Limb (tissue), 2 donors: ENCODE data around the gene OGDH.
"Not testable (repeated sequence)": the region's sequence is repeated elsewhere in the genome, so short reads cannot be mapped to it uniquely, and the experiment has no call there.

Source experiments
- DNase-seq, 2 donors: peaks; one replicate each; pipeline ENCODE4 v3.0.0-alpha.2; 2016; ENCODE audit errors: extremely low spot score in 2 of 2

The OGDH gene

DNA sequence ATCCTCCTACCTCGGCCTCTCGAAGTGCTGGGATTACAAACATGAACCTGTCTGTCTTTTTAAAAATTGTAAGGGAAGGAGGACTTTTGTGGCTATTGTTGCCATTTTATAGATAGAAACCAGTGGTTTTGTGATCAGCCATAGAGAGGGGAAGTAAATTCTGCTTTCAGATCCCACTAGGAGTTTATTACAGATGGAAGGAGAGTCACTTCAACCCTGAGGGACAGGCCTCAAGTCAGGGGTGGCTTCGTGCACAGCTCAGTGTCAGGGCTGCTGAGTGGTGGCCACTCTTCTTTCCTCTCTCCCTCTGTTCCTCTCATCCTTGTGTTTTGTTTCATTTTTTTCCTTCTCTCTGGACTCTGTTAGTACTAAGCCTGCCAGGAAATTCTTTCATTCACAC is 60.8 kb downstream of the OGDH start:
- no peak for DNase-seq

- no peak for DNase-seq
Measured at GRCh38 chr7:44671069-44671468, 64.6 kb downstream of the OGDH start.

DNA sequence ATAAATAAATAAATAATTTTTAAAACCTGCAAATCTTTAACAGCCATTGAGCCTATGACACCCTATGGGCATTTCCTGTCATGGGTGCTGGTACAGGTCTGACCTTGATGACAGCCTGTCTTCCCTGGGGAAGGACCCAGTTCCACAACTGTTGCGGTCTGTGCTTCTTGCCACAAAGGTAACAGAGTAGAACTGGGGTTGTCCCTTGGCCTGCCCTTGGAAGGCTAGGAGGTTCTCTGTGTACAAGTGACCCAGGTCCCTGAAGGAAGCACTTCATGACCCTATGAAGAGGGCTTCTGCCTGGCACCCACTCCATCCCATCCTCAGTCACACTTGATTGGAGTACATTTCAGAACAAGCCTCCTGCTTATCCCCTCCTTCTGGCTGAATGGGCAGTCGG is 66.9 kb downstream of the OGDH start:
- DNase-seq: no peak

- DNase-seq: no peak
Measured at GRCh38 chr7:44673771-44674170, 67.3 kb downstream of the OGDH start.

- DNase-seq: no peak
Measured at GRCh38 chr7:44674381-44674780, 68.0 kb downstream of the OGDH start.

DNA sequence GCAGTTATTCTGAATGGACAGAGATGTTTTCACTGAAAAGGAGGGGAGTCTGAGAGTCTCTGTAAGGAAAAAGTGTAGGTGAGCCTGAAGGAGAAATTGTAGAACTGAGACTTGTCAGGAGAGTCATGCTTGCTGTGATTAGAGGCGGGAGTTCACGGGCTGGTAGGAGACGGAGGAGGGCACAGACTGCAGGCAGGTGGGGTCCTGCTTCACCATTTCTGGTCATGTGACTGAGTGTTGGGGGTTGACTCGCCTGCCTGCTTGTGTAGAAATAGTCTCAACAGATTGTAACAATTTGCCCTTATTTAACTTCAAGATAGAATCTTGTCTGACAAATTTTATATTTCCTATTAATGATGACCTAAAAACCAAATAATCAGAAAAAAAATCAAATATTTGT is 70.3 kb downstream of the OGDH start:
- DNase-seq: no peak

GRCh38 chr7:44678101-44678470 is 71.7 kb downstream of the OGDH start:
- DNase-seq: no peak

DNA sequence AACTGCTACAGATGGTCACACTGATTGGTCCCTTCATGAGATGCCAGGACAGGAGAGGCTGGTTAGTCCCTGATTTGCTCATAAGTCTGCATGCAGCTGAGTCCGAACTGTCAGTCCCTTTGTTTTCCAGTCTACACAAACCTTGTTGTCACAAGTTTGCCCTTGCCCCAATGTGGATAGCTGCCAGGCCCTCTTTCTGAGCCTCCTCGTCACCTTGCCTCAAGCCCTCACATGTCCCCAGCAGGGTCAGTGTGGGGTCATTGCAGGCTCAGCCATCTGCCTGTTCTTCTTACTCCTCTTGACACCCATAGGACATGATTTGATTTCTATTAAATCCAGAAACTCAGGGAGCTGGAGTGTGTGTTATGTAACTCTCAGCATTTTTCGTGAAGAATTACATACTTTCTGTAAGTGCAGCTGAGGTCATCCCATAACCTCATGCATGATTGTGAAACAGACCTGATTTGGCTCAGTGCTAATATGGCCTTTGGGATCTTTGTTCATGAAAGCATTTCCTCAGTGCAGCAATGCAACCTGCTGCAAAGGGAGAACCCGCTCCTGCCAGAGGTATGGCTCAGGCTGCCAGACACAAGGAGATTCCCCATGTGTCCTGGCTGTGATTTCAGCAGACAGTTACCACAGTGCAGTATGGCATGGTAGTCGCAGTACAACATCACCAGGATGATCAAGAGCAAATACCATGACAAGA is 72.2 kb downstream of the OGDH start:
- no peak for DNase-seq

DNA sequence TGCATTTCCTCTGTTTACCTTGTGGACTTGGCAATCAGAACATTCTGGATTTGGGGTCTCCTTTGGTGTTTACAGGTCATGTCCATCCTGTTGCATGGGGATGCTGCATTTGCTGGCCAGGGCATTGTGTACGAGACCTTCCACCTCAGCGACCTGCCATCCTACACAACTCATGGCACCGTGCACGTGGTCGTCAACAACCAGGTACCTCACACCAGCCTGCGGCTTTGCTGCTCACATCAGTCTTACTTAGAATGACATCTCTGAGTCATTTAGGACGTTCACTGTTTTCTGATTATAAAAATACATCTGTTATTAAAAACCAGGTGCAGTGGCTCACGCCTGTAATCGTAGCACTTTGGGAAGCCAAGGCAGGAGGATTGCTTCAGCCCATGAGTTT is 75.2 kb downstream of the OGDH start:
- no peak for DNase-seq

DNA sequence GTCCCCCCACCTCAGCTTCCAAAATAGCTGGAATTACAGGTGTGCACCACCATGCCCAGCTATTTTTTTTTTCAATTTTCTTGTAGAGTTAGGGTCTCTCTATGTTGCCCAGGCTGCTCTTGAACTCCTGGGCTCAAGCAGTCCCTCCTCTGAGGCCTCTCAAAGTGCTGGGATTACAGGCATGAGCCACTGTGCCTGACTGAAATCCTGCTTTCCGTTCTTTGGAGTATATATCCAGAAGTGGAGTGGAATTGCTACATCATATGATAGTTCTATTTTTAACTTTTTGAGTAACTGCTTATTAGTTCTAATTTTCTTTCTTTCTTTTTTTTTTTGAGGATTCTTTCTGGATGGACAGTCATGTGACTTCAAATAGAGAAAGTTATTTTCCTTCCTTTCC is 79.3 kb downstream of the OGDH start:
- no peak for DNase-seq

- DNase-seq: no peak
Measured at GRCh38 chr7:44689427-44689826, 83.0 kb downstream of the OGDH start.

GRCh38 chr7:44693641-44694313 is 87.3 kb downstream of the OGDH start:
- DNase-seq: no peak

DNA sequence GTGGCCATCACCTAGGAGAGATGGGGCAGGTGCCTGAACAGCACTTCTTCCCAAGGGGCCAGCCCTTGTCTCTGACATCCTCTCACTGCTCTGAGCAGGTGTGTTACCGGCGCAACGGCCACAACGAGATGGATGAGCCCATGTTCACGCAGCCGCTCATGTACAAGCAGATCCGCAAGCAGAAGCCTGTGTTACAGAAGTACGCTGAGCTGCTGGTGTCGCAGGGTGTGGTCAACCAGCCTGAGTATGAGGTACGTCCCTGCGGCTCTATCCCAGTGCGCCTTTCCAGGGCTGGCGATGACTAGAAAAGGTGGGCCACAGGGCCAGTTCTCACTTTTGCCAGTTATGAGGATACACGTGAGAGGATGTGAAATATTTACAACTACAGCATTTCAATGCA is 87.9 kb downstream of the OGDH start:
- DNase-seq: no peak

- DNase-seq: no peak
Measured at GRCh38 chr7:44694766-44695165, 88.3 kb downstream of the OGDH start.

- DNase-seq: no peak
Measured at GRCh38 chr7:44695756-44696155, 89.3 kb downstream of the OGDH start.

GRCh38 chr7:44696728-44697127 is 90.3 kb downstream of the OGDH start:
- DNase-seq: no peak

DNA sequence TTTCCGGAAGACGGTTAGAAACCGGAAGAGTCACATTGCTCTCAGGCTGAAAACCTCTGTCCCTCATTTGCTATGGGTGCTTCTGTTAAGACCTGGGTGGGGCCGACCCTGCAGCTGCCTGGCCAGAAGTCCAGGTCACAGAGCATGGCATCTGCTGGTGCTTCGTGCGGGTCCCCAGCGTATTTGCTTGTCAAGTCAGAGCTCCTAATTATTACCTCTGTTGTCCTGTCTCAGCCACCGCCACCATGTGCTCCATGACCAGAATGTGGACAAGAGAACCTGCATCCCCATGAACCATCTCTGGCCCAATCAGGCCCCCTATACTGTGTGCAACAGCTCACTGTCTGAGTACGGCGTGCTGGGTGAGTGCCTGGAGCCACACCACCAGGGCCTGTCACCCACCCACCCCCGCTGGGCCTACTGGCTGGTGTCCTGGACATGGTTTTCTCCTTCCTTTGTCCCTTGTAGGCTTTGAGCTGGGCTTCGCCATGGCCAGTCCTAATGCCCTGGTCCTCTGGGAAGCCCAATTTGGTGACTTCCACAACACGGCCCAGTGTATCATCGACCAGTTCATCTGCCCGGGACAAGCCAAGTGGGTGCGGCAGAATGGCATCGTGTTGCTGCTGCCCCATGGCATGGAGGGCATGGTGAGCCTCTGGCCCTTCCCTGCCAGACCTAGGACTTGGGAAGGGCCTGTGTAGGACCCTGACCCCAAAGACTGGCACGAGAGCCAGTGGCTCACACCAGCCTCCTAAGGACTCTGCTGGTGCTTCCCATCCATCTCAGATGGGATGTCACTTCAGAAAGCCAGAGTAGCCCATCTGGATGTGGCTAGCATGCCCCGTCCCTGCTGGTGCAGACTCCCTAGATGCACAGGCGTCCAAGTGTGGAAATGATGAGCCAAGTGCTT is 91.0 kb downstream of the OGDH start:
- no peak for DNase-seq

DNA sequence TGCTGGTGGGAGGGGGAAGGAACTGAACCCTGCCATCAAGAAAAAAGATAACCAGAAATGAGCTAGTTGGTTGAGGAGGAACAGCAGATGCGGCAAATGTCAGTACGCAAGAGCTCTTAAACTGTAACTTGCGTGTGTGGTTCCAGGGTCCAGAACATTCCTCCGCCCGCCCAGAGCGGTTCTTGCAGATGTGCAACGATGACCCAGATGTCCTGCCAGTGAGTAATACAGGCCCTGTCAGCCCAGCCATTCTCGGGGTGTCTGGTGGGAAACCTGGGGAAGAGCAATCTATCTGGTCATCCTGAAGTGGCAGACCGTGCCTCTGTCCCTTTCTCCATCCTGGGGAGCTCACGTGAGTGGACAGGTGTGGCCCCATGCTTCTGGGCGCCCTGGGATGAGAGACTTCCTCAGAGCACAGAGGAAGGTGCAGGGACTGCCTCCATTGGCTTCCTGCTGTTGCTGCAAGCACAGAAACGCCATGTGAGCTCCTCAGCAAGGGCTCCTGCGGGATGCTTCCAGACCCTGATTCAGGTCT is 91.7 kb downstream of the OGDH start:
- no peak for DNase-seq

DNA sequence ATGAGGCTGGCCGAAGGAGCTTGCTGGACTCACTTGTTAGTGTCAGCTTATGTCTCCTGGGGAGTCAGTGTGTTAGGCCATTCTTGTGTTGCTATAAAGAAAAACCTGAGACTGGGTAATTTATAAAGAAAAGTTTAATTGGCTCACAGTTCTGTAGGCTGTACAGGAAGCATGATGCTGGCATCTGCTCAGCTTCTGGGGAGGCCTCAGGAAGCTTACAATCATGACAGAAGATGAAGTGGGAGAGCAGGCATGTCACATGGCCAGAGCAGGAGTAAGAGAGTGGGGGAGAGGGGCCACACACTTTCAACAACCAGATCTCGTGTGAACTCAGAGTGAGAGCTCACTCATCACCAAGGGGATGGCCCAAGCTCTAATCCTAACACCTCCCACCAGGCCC is 93.2 kb downstream of the OGDH start:
- DNase-seq: not testable (repeated sequence)

DNA sequence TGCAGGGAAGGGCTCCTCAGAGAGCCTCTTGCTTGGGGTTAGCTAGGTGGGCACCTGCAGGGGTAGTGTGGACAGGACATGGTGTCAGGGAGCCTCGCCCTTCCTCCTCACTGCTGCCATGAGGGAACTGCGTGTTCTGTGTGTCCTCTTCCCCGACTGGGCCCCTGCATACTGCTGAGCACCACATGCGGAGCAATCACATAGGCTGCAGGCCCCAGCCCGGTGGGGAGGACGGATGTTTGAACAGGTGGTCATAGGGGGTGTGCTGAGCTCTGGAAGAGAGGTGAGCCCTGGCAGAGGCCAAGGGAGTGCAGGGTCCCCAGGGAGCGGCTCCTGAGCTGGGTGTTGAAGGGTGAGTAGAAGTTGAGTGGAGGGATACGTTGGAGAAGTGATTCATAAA is 93.9 kb downstream of the OGDH start:
- DNase-seq: no peak

- DNase-seq: not testable (repeated sequence)
Measured at GRCh38 chr7:44703391-44703790, 97.0 kb downstream of the OGDH start.

- DNase-seq: peak in 1 of 2 donors; percentile 2
Measured at GRCh38 chr7:44703921-44704320, 97.5 kb downstream of the OGDH start.
